Measurements from ENCODE around the gene INMT. TPM values are rescaled to one million over a fixed set of nuclear protein-coding genes. Genes with fewer than 3 reads are reported as not detected.

INMT gene
- total and polyA plus RNA-seq, 2 donors from 2014 or later = 34.5 to 44.8 TPM

- FAIRE-seq = no peak
Observed at GRCh38 chr7:30750683-30751650, 968 bp upstream of the INMT start.

GRCh38 chr7:30752484-30752883 is 549 bp downstream of the INMT start:
- TF ChIP-seq, protein P1, sequence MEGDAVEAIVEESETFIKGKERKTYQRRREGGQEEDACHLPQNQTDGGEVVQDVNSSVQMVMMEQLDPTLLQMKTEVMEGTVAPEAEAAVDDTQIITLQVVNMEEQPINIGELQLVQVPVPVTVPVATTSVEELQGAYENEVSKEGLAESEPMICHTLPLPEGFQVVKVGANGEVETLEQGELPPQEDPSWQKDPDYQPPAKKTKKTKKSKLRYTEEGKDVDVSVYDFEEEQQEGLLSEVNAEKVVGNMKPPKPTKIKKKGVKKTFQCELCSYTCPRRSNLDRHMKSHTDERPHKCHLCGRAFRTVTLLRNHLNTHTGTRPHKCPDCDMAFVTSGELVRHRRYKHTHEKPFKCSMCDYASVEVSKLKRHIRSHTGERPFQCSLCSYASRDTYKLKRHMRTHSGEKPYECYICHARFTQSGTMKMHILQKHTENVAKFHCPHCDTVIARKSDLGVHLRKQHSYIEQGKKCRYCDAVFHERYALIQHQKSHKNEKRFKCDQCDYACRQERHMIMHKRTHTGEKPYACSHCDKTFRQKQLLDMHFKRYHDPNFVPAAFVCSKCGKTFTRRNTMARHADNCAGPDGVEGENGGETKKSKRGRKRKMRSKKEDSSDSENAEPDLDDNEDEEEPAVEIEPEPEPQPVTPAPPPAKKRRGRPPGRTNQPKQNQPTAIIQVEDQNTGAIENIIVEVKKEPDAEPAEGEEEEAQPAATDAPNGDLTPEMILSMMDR (IDR thresholded peaks at IDR 0.05; ENCODE audit: borderline replicate concordance, extremely low read depth, insufficient read depth) = no peak
- Histone ChIP-seq H3K4me1 (ENCODE audit: control insufficient read depth in 2 of 3, insufficient read depth in 2 of 3, low read depth in 1 of 3, low read length in 3 of 3) (peaks cover 0 to 25% (median 23%) of the 10 kb centered on the region in 3 donors), H3K9me3 (ENCODE audit: control insufficient read depth in 2 of 3, insufficient read depth in 1 of 3, low read length in 3 of 3) (no peaks in the 10 kb centered on the region), H3K4me3 (ENCODE audit: low read length in 3 of 3) (peak overlapping the region in 2 of 3 donors; percentile 57 to 61), H3K9ac (ENCODE audit: low read length in 3 of 3) (peak overlapping the region in 1 of 3 donors; percentile 69), H3K27me3 (ENCODE audit: control insufficient read depth, insufficient read depth, low read length) (no peaks in the 10 kb centered on the region), H3K27ac (ENCODE audit: low read depth in 2 of 2, low read length in 2 of 2) (peak overlapping the region; percentile 78 to 82), H3K36me3 (ENCODE audit: control insufficient read depth in 2 of 3, insufficient read depth in 3 of 3, low read length in 3 of 3) (no peaks in the 10 kb centered on the region)
- FAIRE-seq = no peak
- no peak for DNase-seq
- intact Hi-C loops (cut with DNase I) = no loop called here

More at GRCh38 chr7:30750683-30751650, 968 bp upstream of the INMT start:
- Histone ChIP-seq H3K9ac (ENCODE audit: low read length in 3 of 3) (no peak overlapping the region), H3K27me3 (ENCODE audit: control insufficient read depth, insufficient read depth, low read length) (no peaks in the 10 kb centered on the region), H3K9me3 (ENCODE audit: control insufficient read depth in 2 of 3, insufficient read depth in 1 of 3, low read length in 3 of 3) (no peaks in the 10 kb centered on the region), H3K36me3 (ENCODE audit: control insufficient read depth in 2 of 3, insufficient read depth in 3 of 3, low read length in 3 of 3) (no peaks in the 10 kb centered on the region), H3K27ac (ENCODE audit: low read depth in 2 of 2, low read length in 2 of 2) (peak overlapping the region; percentile 49 to 71), H3K4me1 (ENCODE audit: control insufficient read depth in 2 of 3, insufficient read depth in 2 of 3, low read depth in 1 of 3, low read length in 3 of 3) (peaks cover 0 to 19% (median 16%) of the 10 kb centered on the region in 3 donors), H3K4me3 (ENCODE audit: low read length in 3 of 3) (peak overlapping the region in 1 of 3 donors; percentile 61)
- intact Hi-C loops (cut with DNase I) = no loop called here
- peak in 2 of 5 donors; percentile 40 to 88 for DNase-seq
- TF ChIP-seq, protein P1 (IDR thresholded peaks at IDR 0.05; ENCODE audit: borderline replicate concordance, extremely low read depth, insufficient read depth) = no peak

- Histone ChIP-seq H3K9me3 (ENCODE audit: control insufficient read depth in 2 of 3, insufficient read depth in 1 of 3, low read length in 3 of 3) (no peaks in the 10 kb centered on the region), H3K36me3 (ENCODE audit: control insufficient read depth in 2 of 3, insufficient read depth in 3 of 3, low read length in 3 of 3) (no peaks in the 10 kb centered on the region), H3K27me3 (ENCODE audit: control insufficient read depth, insufficient read depth, low read length) (no peaks in the 10 kb centered on the region), H3K4me1 (ENCODE audit: control insufficient read depth in 2 of 3, insufficient read depth in 2 of 3, low read depth in 1 of 3, low read length in 3 of 3) (peaks cover 0 to 25% (median 24%) of the 10 kb centered on the region in 3 donors), H3K4me3 (ENCODE audit: low read length in 3 of 3) (peak overlapping the region in 2 of 3 donors; percentile 57 to 61), H3K27ac (ENCODE audit: low read depth in 2 of 2, low read length in 2 of 2) (peak overlapping the region; percentile 78 to 82), H3K9ac (ENCODE audit: low read length in 3 of 3) (peak overlapping the region in 1 of 3 donors; percentile 69)
- TF ChIP-seq, protein P1 (IDR thresholded peaks at IDR 0.05; ENCODE audit: borderline replicate concordance, extremely low read depth, insufficient read depth) = no peak
- intact Hi-C loops (cut with DNase I) = no loop called here
- FAIRE-seq (no peak), DNase-seq (peak in 2 of 5 donors; percentile 73 to 90)
Observed at GRCh38 chr7:30752979-30753378, 1.0 kb downstream of the INMT start.
